Transverse colon (tissue), 4 donors: Measurements from ENCODE around the gene LYZ. TPM values are rescaled to one million over a fixed set of nuclear protein-coding genes. Genes with fewer than 3 reads are reported as not detected.
"Not testable (repeated sequence)": the region's sequence is repeated elsewhere in the genome, so short reads cannot be mapped to it uniquely, and the experiment has no call there.

ENCODE experiments used
- DNase-seq: peaks from one replicate; pipeline ENCODE4 v3.0.0-alpha.2; 2019
- H3K27ac ChIP-seq, 4 donors: fragments of 200-600 bp; sonication (generic); 2 replicates each; pipeline ENCODE4 v1.5.1; 2016 to 2018; ENCODE audit warnings: inconsistent platforms in 4 of 4
- H3K27me3 ChIP-seq: fragments of 200-600 bp; sonication (generic); 2 replicates; pipeline ENCODE4 v1.5.1; 2017; ENCODE audit warnings: inconsistent platforms
- H3K36me3 ChIP-seq, 4 donors: fragments of 200-600 bp; sonication (generic); 2 replicates each; pipeline ENCODE4 v1.5.1; 2017 to 2019; ENCODE audit warnings: inconsistent platforms in 4 of 4
- H3K4me1 ChIP-seq, 4 donors: fragments of 200-600 bp; sonication (generic); 2 replicates each; pipeline ENCODE4 v1.5.1; 2017 to 2020; ENCODE audit warnings: inconsistent platforms in 4 of 4
- H3K4me3 ChIP-seq, 4 donors: fragments of 200-600 bp; sonication (generic); 1 replicate in 1 of 4; 2 replicates in 3 of 4; pipeline versions ENCODE4 v1.5.1 to v1.6.1; 2017 to 2019; ENCODE audit warnings: inconsistent platforms in 4 of 4
- H3K9me3 ChIP-seq, 2 donors: fragments of 200-600 bp; sonication (generic); 2 replicates each; pipeline ENCODE4 v1.5.1; 2017 to 2019; ENCODE audit warnings: inconsistent platforms in 2 of 2
- CTCF ChIP-seq, 5 experiments: fragments of 200-600 bp in 3 of 5; fragments of 450-650 bp in 2 of 5; sonication (generic) in 3 of 5; IDR thresholded peaks; 1 replicate in 2 of 5; 2 replicates in 3 of 5; pipeline ENCODE4 v1.5.1; 2016 to 2017; ENCODE audit warnings: antibody characterized with exemption in 5 of 5, inconsistent platforms in 3 of 5, mild to moderate bottlenecking in 2 of 5, moderate library complexity in 1 of 5
- EP300 ChIP-seq: sonication (generic); formaldehyde crosslinking; IDR thresholded peaks from one replicate; pipeline ENCODE4 v1.6.1; 2017; ENCODE audit warnings: antibody characterized with exemption, low read depth
- POLR2A ChIP-seq: fragments of 450-650 bp; IDR thresholded peaks from one replicate; pipeline ENCODE4 v1.6.1; 2016; ENCODE audit warnings: antibody characterized with exemption, mild to moderate bottlenecking, moderate library complexity
- POLR2AphosphoS5 ChIP-seq, 3 donors: sonication (generic); formaldehyde crosslinking; IDR thresholded peaks; one replicate each; pipeline ENCODE4 v1.6.1; 2016; ENCODE audit warnings: antibody characterized with exemption in 3 of 3
- WGBS, 2 donors: methylation state at CpG; one replicate each; pipeline ENCODE4 v1.1.5; 2018; ENCODE audit warnings: low coverage in 1 of 2; 5-methylcytosine and 5-hydroxymethylcytosine counted together
- in situ Hi-C, 4 donors: fragments of 200-750 bp; cut with MboI; loops; one replicate each; pipeline versions ENCODE4 v1.15.0 to v1.15.1; 2017; ENCODE audit warnings: low sequenced_read_pairs in 3 of 4, low pct_ligation_motif_present in 1 of 4, low pct_unique_long_range_greater_than_20kb in 1 of 4
- intact Hi-C: fragments of 100-400 bp; cut with DNase I; formaldehyde crosslinking; loops from one replicate; pipeline ENCODE4 v1.15.1; 2023; ENCODE audit warnings: low total_unique reads
- total RNA-seq, 4 donors: library from RNA; depleted of rRNA; stranded (reverse); fragments of >200 nt; gene quantifications; one replicate each; pipeline ENCODE4 v1.1.0, GENCODE V29; 2016

LYZ gene
- total RNA-seq, 4 donors from 2014 or later = 2.0 to 43.0 (median 25.3) TPM

- Histone ChIP-seq H3K36me3 (no peaks in the 10 kb centered on the region), H3K4me1 (no peaks in the 10 kb centered on the region), H3K27me3 (no peaks in the 10 kb centered on the region), H3K4me3 (no peak overlapping the region), H3K9me3 (no peaks in the 10 kb centered on the region), H3K27ac (no peak overlapping the region)
- WGBS, 2 donors = 91 to 93% methylated on average over 3 of the region's 3 CpGs
- intact Hi-C loops (no loop called here), in situ Hi-C loops (no loop called here)
- no peak for TF ChIP-seq EP300
- no peak for TF ChIP-seq CTCF (IDR thresholded peaks at IDR 0.05)
- TF ChIP-seq POLR2A = no peak
- no peak for TF ChIP-seq POLR2AphosphoS5 (IDR thresholded peaks at IDR 0.05)
- no peak for DNase-seq
Observed at GRCh38 chr12:69313209-69313608, 35.0 kb upstream of the LYZ start.

- H3K36me3 ChIP-seq, DNase-seq, H3K4me1 ChIP-seq, H3K9me3 ChIP-seq, H3K27ac ChIP-seq, H3K4me3 ChIP-seq, intact Hi-C loops, in situ Hi-C loops, H3K27me3 ChIP-seq: not testable (repeated sequence)
Observed at GRCh38 chr12:69316784-69317183, 31.4 kb upstream of the LYZ start.

GRCh38 chr12:69317233-69317632 lies 30.9 kb upstream of the LYZ start:
- in situ Hi-C loops, H3K36me3 ChIP-seq, H3K4me1 ChIP-seq, H3K9me3 ChIP-seq, H3K4me3 ChIP-seq, H3K27ac ChIP-seq, DNase-seq, H3K27me3 ChIP-seq, intact Hi-C loops: not testable (repeated sequence)
- WGBS, 2 donors = 50 to 79% methylated on average over 1 to 2 of the region's 2 CpGs

GRCh38 chr12:69318225-69318624 lies 30.0 kb upstream of the LYZ start:
- DNase-seq = no peak
- WGBS, 2 donors = 88 to 93% methylated on average over 2 of the region's 2 CpGs
- in situ Hi-C loops = no loop called here
- Histone ChIP-seq H3K36me3 (no peaks in the 10 kb centered on the region), H3K9me3 (no peaks in the 10 kb centered on the region), H3K4me1 (no peaks in the 10 kb centered on the region), H3K27me3 (no peaks in the 10 kb centered on the region), H3K27ac (no peak overlapping the region), H3K4me3 (no peak overlapping the region)
- intact Hi-C loops = no loop called here
- no peak for TF ChIP-seq POLR2AphosphoS5 (IDR thresholded peaks at IDR 0.05)
- no peak for TF ChIP-seq EP300
- no peak for TF ChIP-seq POLR2A
- TF ChIP-seq CTCF (IDR thresholded peaks at IDR 0.05) = no peak

GRCh38 chr12:69321351-69321750 lies 26.8 kb upstream of the LYZ start:
- Histone ChIP-seq H3K4me1 (peaks cover 0 to 4% (median 0%) of the 10 kb centered on the region in 4 donors), H3K4me3 (no peak overlapping the region), H3K36me3 (no peaks in the 10 kb centered on the region), H3K27ac (no peak overlapping the region), H3K27me3 (no peaks in the 10 kb centered on the region), H3K9me3 (no peaks in the 10 kb centered on the region)
- 91 to 100% methylated on average over 1 of the region's 1 CpG for WGBS, 2 donors
- TF ChIP-seq EP300 = no peak
- no peak for TF ChIP-seq POLR2A
- no peak for TF ChIP-seq POLR2AphosphoS5 (IDR thresholded peaks at IDR 0.05)
- no peak for TF ChIP-seq CTCF (IDR thresholded peaks at IDR 0.05)
- intact Hi-C loops = no loop called here
- in situ Hi-C loops = no loop called here
- DNase-seq = no peak
